Spleen (tissue), 11 donors: ENCODE data around the gene SLC2A6. TPM values are rescaled to one million over a fixed set of nuclear protein-coding genes. Genes with fewer than 3 reads are reported as not detected.

Experiments used
- DNase-seq: peaks from one replicate; pipeline ENCODE4 v3.0.0-alpha.2; 2020
- H3K27ac ChIP-seq, 8 donors: fragments of 200-600 bp; sonication (generic) in 7 of 8; 1 replicate in 4 of 8; 2 replicates in 4 of 8; pipeline versions ENCODE4 v1.5.0 to v1.8.0; 2016 to 2021; ENCODE audit warnings: inconsistent platforms in 4 of 8, mild to moderate bottlenecking in 4 of 8, moderate library complexity in 1 of 8
- H3K27me3 ChIP-seq, 7 donors: fragments of 200-600 bp; sonication (generic) in 6 of 7; replicated peaks in 1 of 7; 1 replicate in 4 of 7; 2 replicates in 3 of 7; pipeline versions ENCODE4 v1.5.0 to v1.8.0; 2016 to 2021; ENCODE audit warnings: inconsistent platforms in 3 of 7, mild to moderate bottlenecking in 1 of 7
- H3K36me3 ChIP-seq, 6 donors: fragments of 200-600 bp; sonication (generic) in 5 of 6; 1 replicate in 4 of 6; 2 replicates in 2 of 6; pipeline versions ENCODE4 v1.5.0 to v1.8.0; 2016 to 2021; ENCODE audit warnings: inconsistent platforms in 2 of 6
- H3K4me1 ChIP-seq, 6 donors: fragments of 200-600 bp; sonication (generic) in 5 of 6; 1 replicate in 3 of 6; 2 replicates in 3 of 6; pipeline versions ENCODE4 v1.5.0 to v1.8.0; 2016 to 2021; ENCODE audit warnings: inconsistent platforms in 3 of 6
- H3K4me3 ChIP-seq, 8 donors: fragments of 200-600 bp; sonication (generic) in 7 of 8; 1 replicate in 4 of 8; 2 replicates in 4 of 8; pipeline versions ENCODE4 v1.5.0 to v1.8.0; 2016 to 2021; ENCODE audit warnings: inconsistent platforms in 4 of 8, mild to moderate bottlenecking in 4 of 8, moderate library complexity in 2 of 8
- H3K9me3 ChIP-seq, 8 donors: fragments of 200-600 bp; sonication (generic) in 7 of 8; 1 replicate in 4 of 8; 2 replicates in 4 of 8; pipeline versions ENCODE4 v1.5.0 to v1.8.0; 2016 to 2021; ENCODE audit warnings: inconsistent platforms in 4 of 8
- CTCF ChIP-seq, 11 experiments: fragments of 200-600 bp in 7 of 11; fragments of 450-650 bp in 4 of 11; sonication (generic) in 4 of 11; IDR thresholded peaks in 8 of 11; conservative IDR thresholded peaks in 3 of 11; 1 replicate in 7 of 11; 2 replicates in 4 of 11; pipeline versions ENCODE4 v1.4.0 to v1.8.0; 2016 to 2021; ENCODE audit warnings: antibody characterized with exemption in 11 of 11, inconsistent platforms in 4 of 11, mild to moderate bottlenecking in 1 of 11
- POLR2A ChIP-seq, 3 donors: fragments of 450-650 bp; IDR thresholded peaks; one replicate each; pipeline ENCODE4 v1.5.1; 2017; ENCODE audit warnings: antibody characterized with exemption in 3 of 3, mild to moderate bottlenecking in 1 of 3
- POLR2AphosphoS5 ChIP-seq, 3 donors: sonication (generic); formaldehyde crosslinking; IDR thresholded peaks; one replicate each; pipeline ENCODE4 v1.5.1; 2017; ENCODE audit warnings: antibody characterized with exemption in 3 of 3
- WGBS, 5 donors: extraction: QIAGEN DNeasy Blood & Tissue Kit in 3 of 5; methylation state at CpG; one replicate each; pipeline versions ENCODE4 v1.1.5 to v1.1.7; 2013 to 2018; 5-methylcytosine and 5-hydroxymethylcytosine counted together
- intact Hi-C: fragments of 100-400 bp; cut with DNase I; formaldehyde crosslinking; loops from one replicate; pipeline ENCODE4 v1.15.0; 2023; ENCODE audit warnings: low total_unique reads
- polyA plus RNA-seq, 3 donors: library from polyadenylated mRNA; stranded (reverse); fragments of 200-250 nt; gene quantifications; one replicate each; pipeline ENCODE4 v1.2.1, GENCODE V29; 2013
- total RNA-seq, 7 donors: library from RNA; depleted of rRNA in 3 of 7; stranded (reverse); fragments of >200 nt in 3 of 7; fragmentation: NEBNext Ultra II Directional in 4 of 7; extraction: Animal tissue kit (Norgen Biotek cat#: 25700) in 4 of 7; gene quantifications; one replicate each; pipeline versions ENCODE4 v1.1.0 to v1.2.1, GENCODE V29; 2016 to 2021
- donor health status: healthy with polysubstance abuse.
- donor health status: DM: no; HTN: no; CAD: no; lungs with moderate emphysema.
- donor health status: DM: no; HTN: no; CAD: no.
- donor health status: Bipolar disorder and iron deficiency.
- donor health status: healthy.
- donor health status: DM: no; HTN: no; CAD: no.
- donor health status: DM: yes; HTN: yes; CAD: no.

SLC2A6 gene
- total and polyA plus RNA-seq, 10 donors: 15.4 to 35.0 (median 21.9) TPM

- Histone ChIP-seq H3K4me1 (peaks cover 8 to 42% (median 29%) of the 10 kb centered on the region in 6 donors), H3K4me3 (peak overlapping the region in 1 of 8 donors; percentile 16)
Measured at GRCh38 chr9:133509179-133510083, 30.5 kb upstream of the SLC2A6 start.

DNA sequence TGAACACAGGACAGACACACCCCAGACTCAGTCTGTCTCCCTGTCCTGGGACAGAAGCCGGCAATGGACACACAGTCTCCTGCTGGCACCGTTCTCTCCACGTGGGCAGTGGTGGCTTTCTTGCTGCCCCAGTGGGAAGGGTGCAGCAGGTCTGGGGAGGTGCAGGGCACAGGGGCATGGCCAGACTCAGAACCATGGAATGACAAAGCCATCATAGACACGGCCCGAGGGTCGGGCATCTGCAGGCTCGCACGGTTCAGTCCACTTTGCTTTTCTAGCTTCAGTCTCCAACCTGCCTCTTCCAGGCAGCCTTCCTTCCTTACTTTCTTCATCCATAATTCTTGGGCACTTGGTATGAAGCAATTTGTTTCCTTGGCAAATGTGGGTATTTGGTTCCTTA lies 29.1 kb upstream of the SLC2A6 start:
- WGBS, 5 donors: 86 to 95% (median 89%) methylated on average over 8 of the region's 8 CpGs
- intact Hi-C loops: no loop called here
- H3K27me3 ChIP-seq: peaks cover 0 to 38% (median 0%) of the 10 kb centered on the region in 7 donors
- peak overlapping the region in 1 of 8 donors; percentile 72 for H3K27ac ChIP-seq
- no peaks in the 10 kb centered on the region for H3K36me3 ChIP-seq
- TF ChIP-seq POLR2AphosphoS5 (IDR thresholded peaks at IDR 0.05): no peak
- H3K4me1 ChIP-seq: peaks cover 8 to 42% (median 28%) of the 10 kb centered on the region in 6 donors
- peaks cover 0 to 5% (median 1%) of the 10 kb centered on the region in 8 donors for H3K9me3 ChIP-seq
- no peak overlapping the region for H3K4me3 ChIP-seq
- DNase-seq: no peak

More at GRCh38 chr9:133509179-133510083, 30.5 kb upstream of the SLC2A6 start:
- Histone ChIP-seq H3K27me3 (peaks cover 0 to 39% (median 0%) of the 10 kb centered on the region in 7 donors), H3K27ac (peak overlapping the region in 7 of 8 donors; percentile 29 to 70 (median 58)), H3K36me3 (no peaks in the 10 kb centered on the region), H3K9me3 (no peaks in the 10 kb centered on the region)
- TF ChIP-seq POLR2A (IDR thresholded peaks at IDR 0.05) (no peak), POLR2AphosphoS5 (IDR thresholded peaks at IDR 0.05) (no peak), CTCF (IDR thresholded peaks at IDR 0.05 in 8 of 11, conservative IDR thresholded peaks at IDR 0.05 in 3 of 11) (no peak)
- intact Hi-C loops: no loop called here
- 1 to 12% (median 11%) methylated on average over 12 to 26 of the region's 26 CpGs for WGBS, 5 donors
- no peak for DNase-seq

- H3K27ac ChIP-seq: peak overlapping the region in 5 of 8 donors; percentile 45 to 73 (median 65)
- 85 to 94% (median 89%) methylated on average over 24 of the region's 24 CpGs for WGBS, 5 donors
Measured at GRCh38 chr9:133507246-133507965, 28.5 kb upstream of the SLC2A6 start.

More at GRCh38 chr9:133507246-133507965, 28.5 kb upstream of the SLC2A6 start:
- TF ChIP-seq POLR2AphosphoS5 (IDR thresholded peaks at IDR 0.05) (no peak), CTCF (IDR thresholded peaks at IDR 0.05 in 8 of 11, conservative IDR thresholded peaks at IDR 0.05 in 3 of 11) (no peak), POLR2A (IDR thresholded peaks at IDR 0.05) (no peak)
- Histone ChIP-seq H3K9me3 (peaks cover 0 to 12% (median 8%) of the 10 kb centered on the region in 8 donors), H3K36me3 (no peaks in the 10 kb centered on the region), H3K4me1 (peaks cover 8 to 42% (median 28%) of the 10 kb centered on the region in 6 donors), H3K27me3 (peaks cover 0 to 38% (median 0%) of the 10 kb centered on the region in 7 donors), H3K4me3 (no peak overlapping the region)
- intact Hi-C loops: no loop called here
- no peak for DNase-seq
